Loucy (cell line): ENCODE results near the gene CACNB2.

Experiments
- H2AFZ ChIP-seq: fragments of 200-600 bp; sonication (generic); 2 replicates; pipeline ENCODE4 v1.6.0; 2016; ENCODE audit warnings: antibody characterized with exemption, mild to moderate bottlenecking, low read length, moderate library complexity
- H3F3A ChIP-seq: fragments of 200-600 bp; 2 replicates; pipeline ENCODE4 v1.6.0; 2016; ENCODE audit warnings: antibody characterized with exemption, low read depth, mild to moderate bottlenecking
- H3K27me3 ChIP-seq: fragments of 200-600 bp; sonication (generic); 2 replicates; pipeline ENCODE4 v1.6.1; 2014; ENCODE audit warnings: low read length, mild to moderate bottlenecking; ENCODE audit not compliant: insufficient read depth, poor library complexity, severe bottlenecking
- H3K36me3 ChIP-seq: fragments of 200-600 bp; sonication (generic); 2 replicates; pipeline ENCODE4 v1.6.1; 2016; ENCODE audit warnings: low read length; ENCODE audit not compliant: insufficient read depth
- H3K4me1 ChIP-seq: fragments of 200-600 bp; sonication (generic); 2 replicates; pipeline ENCODE4 v1.5.1; 2014; ENCODE audit warnings: low read length, mild to moderate bottlenecking; ENCODE audit not compliant: insufficient read depth, poor library complexity, severe bottlenecking
- H3K4me2 ChIP-seq: fragments of 200-600 bp; sonication (generic); 2 replicates; pipeline ENCODE4 v1.6.0; 2014; ENCODE audit warnings: antibody characterized with exemption, low read length, low read depth, mild to moderate bottlenecking; ENCODE audit not compliant: poor library complexity, severe bottlenecking
- H3K4me3 ChIP-seq: fragments of 200-600 bp; sonication (generic); 2 replicates; pipeline ENCODE4 v1.5.1; 2014; ENCODE audit warnings: low read length, mild to moderate bottlenecking, mixed read lengths; ENCODE audit not compliant: poor library complexity, severe bottlenecking
- H3K79me2 ChIP-seq: fragments of 200-600 bp; sonication (generic); 2 replicates; pipeline ENCODE4 v1.6.1; 2014; ENCODE audit warnings: low read length; ENCODE audit not compliant: insufficient read depth
- H3K9ac ChIP-seq: fragments of 200-600 bp; sonication (generic); 2 replicates; pipeline ENCODE4 v1.6.0; 2014; ENCODE audit warnings: mild to moderate bottlenecking, low read depth, low read length, moderate library complexity; ENCODE audit not compliant: poor library complexity, severe bottlenecking
- H3K9me2 ChIP-seq: fragments of 200-600 bp; sonication (generic); replicated peaks from 2 replicates; pipeline ENCODE4 v1.6.1; 2016; ENCODE audit warnings: low read depth, low read length, mixed read lengths
- H3K9me3 ChIP-seq: fragments of 200-600 bp; sonication (generic); 2 replicates; pipeline ENCODE4 v1.6.1; 2014; ENCODE audit warnings: mild to moderate bottlenecking, antibody characterized with exemption, low read length, low read depth; ENCODE audit not compliant: insufficient read depth
- H4K20me1 ChIP-seq: fragments of 200-600 bp; sonication (generic); 2 replicates; pipeline ENCODE4 v1.6.0; 2014; ENCODE audit warnings: antibody characterized with exemption, low read length, mild to moderate bottlenecking; ENCODE audit not compliant: insufficient read depth, poor library complexity, severe bottlenecking
- EZH2phosphoT487 ChIP-seq: fragments of 200-600 bp; IDR thresholded peaks from 2 replicates; pipeline ENCODE4 v1.6.1; 2018; ENCODE audit warnings: antibody characterized with exemption, mild to moderate bottlenecking, moderate library complexity, borderline replicate concordance
- TF ChIP-seq, protein P1 (sequence below): fragments of 200-600 bp; sonication (generic); conservative IDR thresholded peaks from 2 replicates; pipeline ENCODE4 v1.5.1; 2014; ENCODE audit warnings: mild to moderate bottlenecking, antibody characterized with exemption, low read length

Gene CACNB2

DNA sequence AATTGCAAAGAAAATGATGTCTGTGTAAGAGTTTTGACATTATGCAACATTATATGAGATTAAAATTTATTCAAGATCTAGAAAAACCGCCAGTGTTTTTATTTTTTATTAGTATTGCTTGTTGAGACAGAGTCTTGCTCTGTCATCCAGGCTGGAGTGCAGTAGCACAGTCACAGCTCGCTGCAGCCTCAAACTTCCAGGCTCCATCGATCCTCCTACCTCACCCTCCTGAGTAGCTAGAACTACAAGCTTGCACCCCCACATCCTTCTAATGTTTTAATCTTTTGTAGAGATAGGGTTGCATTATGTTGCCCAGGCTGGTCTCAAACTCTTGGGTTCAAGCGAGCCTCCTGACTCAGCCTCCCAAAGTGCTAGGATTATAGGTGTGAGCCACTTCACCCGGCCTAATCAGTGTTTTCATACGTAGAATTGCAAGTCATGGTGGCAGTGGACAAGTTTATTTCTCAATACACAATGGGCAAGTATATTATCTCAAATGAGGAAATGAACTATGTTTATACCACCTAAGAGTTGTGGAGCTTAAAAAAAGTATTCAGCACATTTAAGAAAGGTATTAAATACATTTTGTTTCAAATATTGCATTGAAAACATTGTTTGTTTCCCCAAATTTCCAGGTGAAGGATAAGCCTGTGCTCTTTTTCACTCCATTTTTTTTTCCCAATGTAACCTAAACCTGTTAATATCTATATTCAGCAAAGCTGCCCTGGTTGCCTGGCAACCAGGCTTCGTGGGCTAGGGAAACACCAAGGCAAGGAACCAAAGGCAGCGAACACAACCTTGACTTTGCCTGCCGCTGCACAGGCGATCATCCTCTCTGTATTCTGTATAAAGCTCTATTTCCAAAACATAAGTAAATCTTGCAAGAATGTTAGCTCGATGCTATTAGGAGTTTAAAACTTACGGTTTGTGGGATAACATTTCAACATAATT lies 163.9 kb downstream of the CACNB2 start:
- no peak overlapping the region for H3K4me3 ChIP-seq
- H3K4me2 ChIP-seq: no peak overlapping the region
- no peaks in the 10 kb centered on the region for H3K36me3 ChIP-seq
- TF ChIP-seq, protein P1, sequence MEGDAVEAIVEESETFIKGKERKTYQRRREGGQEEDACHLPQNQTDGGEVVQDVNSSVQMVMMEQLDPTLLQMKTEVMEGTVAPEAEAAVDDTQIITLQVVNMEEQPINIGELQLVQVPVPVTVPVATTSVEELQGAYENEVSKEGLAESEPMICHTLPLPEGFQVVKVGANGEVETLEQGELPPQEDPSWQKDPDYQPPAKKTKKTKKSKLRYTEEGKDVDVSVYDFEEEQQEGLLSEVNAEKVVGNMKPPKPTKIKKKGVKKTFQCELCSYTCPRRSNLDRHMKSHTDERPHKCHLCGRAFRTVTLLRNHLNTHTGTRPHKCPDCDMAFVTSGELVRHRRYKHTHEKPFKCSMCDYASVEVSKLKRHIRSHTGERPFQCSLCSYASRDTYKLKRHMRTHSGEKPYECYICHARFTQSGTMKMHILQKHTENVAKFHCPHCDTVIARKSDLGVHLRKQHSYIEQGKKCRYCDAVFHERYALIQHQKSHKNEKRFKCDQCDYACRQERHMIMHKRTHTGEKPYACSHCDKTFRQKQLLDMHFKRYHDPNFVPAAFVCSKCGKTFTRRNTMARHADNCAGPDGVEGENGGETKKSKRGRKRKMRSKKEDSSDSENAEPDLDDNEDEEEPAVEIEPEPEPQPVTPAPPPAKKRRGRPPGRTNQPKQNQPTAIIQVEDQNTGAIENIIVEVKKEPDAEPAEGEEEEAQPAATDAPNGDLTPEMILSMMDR: no peak
- no peak for TF ChIP-seq EZH2phosphoT487
- no peaks in the 10 kb centered on the region for H3K9me2 ChIP-seq
- H2AFZ ChIP-seq: no peak overlapping the region
- H3K4me1 ChIP-seq: no peaks in the 10 kb centered on the region
- H3K9ac ChIP-seq: no peak overlapping the region
- H3K9me3 ChIP-seq: no peaks in the 10 kb centered on the region
- H3K79me2 ChIP-seq: no peaks in the 10 kb centered on the region
- no peaks in the 10 kb centered on the region for H4K20me1 ChIP-seq
- no peaks in the 10 kb centered on the region for H3F3A ChIP-seq
- no peaks in the 10 kb centered on the region for H3K27me3 ChIP-seq

DNA sequence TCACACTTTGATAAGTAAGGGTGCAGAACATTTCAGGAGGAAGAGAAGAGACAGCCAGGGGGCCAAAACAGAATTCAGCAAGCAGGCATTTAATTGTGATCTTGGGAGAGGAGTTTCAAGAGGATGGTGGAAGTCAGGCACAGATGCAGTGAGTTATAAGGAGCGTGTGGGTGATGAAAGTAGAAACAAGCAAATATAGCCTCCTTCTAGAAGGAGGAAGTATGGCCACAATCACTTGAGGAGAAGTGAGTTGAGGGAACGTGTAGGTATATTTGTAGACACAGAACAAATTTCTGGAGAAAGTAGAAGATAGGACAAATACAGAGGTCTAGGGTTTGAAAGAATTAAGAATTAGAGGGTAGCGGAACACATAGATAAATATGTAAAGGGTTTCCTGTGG lies 165.8 kb downstream of the CACNB2 start:
- Histone ChIP-seq H3K9me2 (no peaks in the 10 kb centered on the region), H3K9ac (no peak overlapping the region), H2AFZ (no peak overlapping the region), H3K36me3 (no peaks in the 10 kb centered on the region), H3F3A (no peaks in the 10 kb centered on the region), H3K79me2 (no peaks in the 10 kb centered on the region), H3K4me3 (no peak overlapping the region), H3K4me2 (no peak overlapping the region), H3K4me1 (no peaks in the 10 kb centered on the region), H4K20me1 (no peaks in the 10 kb centered on the region), H3K27me3 (no peaks in the 10 kb centered on the region), H3K9me3 (no peaks in the 10 kb centered on the region)
- no peak for TF ChIP-seq EZH2phosphoT487
- TF ChIP-seq, protein P1: no peak

GRCh38 chr10:18308600-18308999 lies 168.4 kb downstream of the CACNB2 start:
- H3K4me3 ChIP-seq: no peak overlapping the region
- no peaks in the 10 kb centered on the region for H4K20me1 ChIP-seq
- H3K9ac ChIP-seq: no peak overlapping the region
- H3K4me1 ChIP-seq: no peaks in the 10 kb centered on the region
- H3K27me3 ChIP-seq: no peaks in the 10 kb centered on the region
- H3K4me2 ChIP-seq: no peak overlapping the region
- no peaks in the 10 kb centered on the region for H3K9me2 ChIP-seq
- H3K79me2 ChIP-seq: no peaks in the 10 kb centered on the region
- H3K36me3 ChIP-seq: no peaks in the 10 kb centered on the region
- no peaks in the 10 kb centered on the region for H3F3A ChIP-seq
- H2AFZ ChIP-seq: no peak overlapping the region
- TF ChIP-seq, protein P1: no peak
- TF ChIP-seq EZH2phosphoT487: no peak
- H3K9me3 ChIP-seq: no peaks in the 10 kb centered on the region
